Common myeloid progenitor, CD34-positive (primary cell): ENCODE data around the gene ADAMTS3.
"Not testable (repeated sequence)": the region's sequence is repeated elsewhere in the genome, so short reads cannot be mapped to it uniquely, and the experiment has no call there.

Source experiments
- CTCF ChIA-PET: fragments of 350-600 bp; sonication (Branson Sonifier 250); formaldehyde crosslinking; loops from one replicate; lab custom pipeline; 2021; ENCODE audit warnings: antibody characterized with exemption; lab: Charles Lee
- POLR2A ChIA-PET: fragments of 350-600 bp; sonication (Branson Sonifier 250); formaldehyde crosslinking; loops from one replicate; lab custom pipeline; 2021; ENCODE audit warnings: antibody characterized with exemption; lab: Charles Lee
- DNase-seq, 3 donors: peaks; one replicate each; pipeline versions ENCODE4 v3.0.0 to v3.0.0-alpha.2; 2013
- H3K27ac ChIP-seq, 2 experiments: 1 replicate in 1 of 2; 2 replicates in 1 of 2; pipeline ENCODE4 v1.7.0; 2013; ENCODE audit warnings: inconsistent platforms in 2 of 2, low read length in 2 of 2, mild to moderate bottlenecking in 2 of 2, low read depth in 1 of 2, moderate library complexity in 1 of 2; ENCODE audit not compliant: severe bottlenecking in 2 of 2, insufficient read depth in 1 of 2, poor library complexity in 1 of 2
- H3K27me3 ChIP-seq, 5 experiments: replicated peaks in 2 of 5; 1 replicate in 3 of 5; 2 replicates in 2 of 5; pipeline versions ENCODE4 v1.6.1 to v1.7.0; 2013; ENCODE audit warnings: low read length in 4 of 5, mild to moderate bottlenecking in 2 of 5, moderate library complexity in 2 of 5, inconsistent platforms in 1 of 5; ENCODE audit not compliant: insufficient read depth in 5 of 5, control insufficient read depth in 4 of 5
- H3K36me3 ChIP-seq, 4 experiments: 1 replicate in 2 of 4; 2 replicates in 2 of 4; pipeline versions ENCODE4 v1.6.1 to v1.7.0; 2013; ENCODE audit warnings: low read length in 3 of 4, control low read depth in 1 of 4, mild to moderate bottlenecking in 1 of 4; ENCODE audit not compliant: control insufficient read depth in 4 of 4, insufficient read depth in 4 of 4
- H3K4me1 ChIP-seq, 4 experiments: 1 replicate in 3 of 4; 2 replicates in 1 of 4; pipeline versions ENCODE4 v1.6.1 to v1.7.1; 2013; ENCODE audit warnings: low read length in 3 of 4, mild to moderate bottlenecking in 3 of 4, control low read depth in 1 of 4, inconsistent platforms in 1 of 4, moderate library complexity in 1 of 4; ENCODE audit not compliant: control insufficient read depth in 4 of 4, insufficient read depth in 4 of 4; ENCODE audit errors: control extremely low read depth in 1 of 4
- H3K4me3 ChIP-seq, 7 experiments: 1 replicate in 4 of 7; 2 replicates in 3 of 7; pipeline versions ENCODE4 v1.5.1 to v1.7.0; 2013; ENCODE audit warnings: mild to moderate bottlenecking in 7 of 7, low read length in 6 of 7, moderate library complexity in 6 of 7, inconsistent platforms in 2 of 7, low read depth in 2 of 7, control low read depth in 1 of 7; ENCODE audit not compliant: insufficient read depth in 4 of 7, control insufficient read depth in 1 of 7; ENCODE audit errors: extremely low read depth in 1 of 7
- H3K9me3 ChIP-seq, 5 experiments: 1 replicate in 4 of 5; 2 replicates in 1 of 5; pipeline versions ENCODE4 v1.6.1 to v1.7.1; 2013; ENCODE audit warnings: low read length in 4 of 5, mild to moderate bottlenecking in 2 of 5, inconsistent platforms in 1 of 5, low read depth in 1 of 5, moderate library complexity in 1 of 5; ENCODE audit not compliant: control insufficient read depth in 4 of 5, insufficient read depth in 2 of 5; ENCODE audit errors: control extremely low read depth in 1 of 5
- WGBS: methylation state at CpG from one replicate; pipeline ENCODE4 v1.1.5; 2013; ENCODE audit not compliant: insufficient coverage; 5-methylcytosine and 5-hydroxymethylcytosine counted together

ADAMTS3 gene

DNA sequence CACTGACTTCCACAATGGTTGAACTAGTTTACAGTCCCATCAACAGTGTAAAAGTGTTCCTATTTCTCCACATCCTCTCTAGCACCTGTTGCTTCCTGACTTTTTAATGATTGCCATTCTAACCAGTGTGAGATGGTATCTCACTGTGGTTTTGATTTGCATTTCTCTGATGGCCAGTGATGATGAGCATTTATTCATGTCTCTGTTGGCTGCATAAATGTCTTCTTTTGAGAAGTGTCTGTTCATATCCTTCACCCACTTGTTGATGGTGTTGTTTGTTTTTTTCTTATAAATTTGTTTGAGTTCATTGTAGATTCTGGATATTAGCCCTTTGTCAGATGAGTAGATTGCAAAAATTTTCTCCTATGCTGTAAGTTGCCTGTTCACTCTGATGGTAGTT, 143.1 kb downstream of the ADAMTS3 start:
- H3K36me3 ChIP-seq, H3K9me3 ChIP-seq, DNase-seq, H3K4me1 ChIP-seq, CTCF ChIA-PET, POLR2A ChIA-PET, H3K4me3 ChIP-seq, H3K27ac ChIP-seq, H3K27me3 ChIP-seq: not testable (repeated sequence)

DNA sequence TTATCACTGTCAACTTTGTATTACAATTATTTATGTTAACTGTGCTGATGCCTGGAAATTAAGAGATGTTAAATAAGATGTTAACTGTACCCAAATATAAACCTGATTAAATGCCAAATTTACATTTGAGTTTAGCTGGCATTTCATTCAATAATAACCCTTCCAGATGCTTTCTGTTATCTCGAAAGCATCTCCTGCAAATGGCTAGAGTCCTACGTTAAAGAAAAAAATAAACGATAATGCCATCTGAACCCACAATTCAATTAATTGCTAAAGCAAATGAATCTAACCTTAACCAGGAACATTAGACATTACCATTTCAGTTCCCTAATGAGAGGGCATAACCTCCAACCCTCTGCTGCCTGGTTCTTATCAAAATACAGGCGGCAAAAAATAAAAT, 145.0 kb downstream of the ADAMTS3 start:
- no peak for DNase-seq
- 50% methylated on average over 2 of the region's 4 CpGs for WGBS
- CTCF ChIA-PET: no interaction called here

GRCh38 chr4:72422416-72422815, 146.6 kb downstream of the ADAMTS3 start:
- Histone ChIP-seq H3K27me3 (no peaks in the 10 kb centered on the region), H3K27ac (no peak overlapping the region), H3K36me3 (no peaks in the 10 kb centered on the region), H3K4me3 (no peak overlapping the region), H3K4me1 (peaks cover 0 to 5% (median 1%) of the 10 kb centered on the region in 4 experiments), H3K9me3 (no peaks in the 10 kb centered on the region)
- ChIA-PET POLR2A (no interaction called here), CTCF (no interaction called here)
- no CpG with 5 or more reads among the region's 2 CpGs for WGBS
- no peak for DNase-seq

More for the DNA sequence above, 145.0 kb downstream of the ADAMTS3 start:
- no peak overlapping the region for H3K4me3 ChIP-seq
- no peaks in the 10 kb centered on the region for H3K36me3 ChIP-seq
- H3K27ac ChIP-seq: no peak overlapping the region
- H3K27me3 ChIP-seq: no peaks in the 10 kb centered on the region
- no peaks in the 10 kb centered on the region for H3K4me1 ChIP-seq
- H3K9me3 ChIP-seq: no peaks in the 10 kb centered on the region
- POLR2A ChIA-PET: no interaction called here

DNA sequence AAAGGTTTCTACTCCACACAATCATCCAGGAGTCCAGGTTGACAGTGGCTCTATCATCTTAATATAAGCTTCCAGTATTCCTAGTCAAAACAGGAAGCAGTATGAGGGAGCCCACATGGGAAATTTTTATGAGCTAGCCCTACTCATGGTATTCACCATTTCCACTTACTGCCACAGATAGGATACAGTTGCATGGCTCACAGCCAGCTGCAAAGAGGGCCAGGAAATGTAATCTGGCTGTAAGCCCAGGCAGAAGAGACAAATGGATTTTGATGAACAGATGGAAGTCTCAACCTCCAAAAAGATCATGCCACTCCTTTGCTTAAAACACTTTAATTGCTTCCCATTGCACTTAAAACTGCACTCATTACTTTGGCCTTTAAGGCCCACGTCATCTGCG, 150.6 kb downstream of the ADAMTS3 start:
- POLR2A ChIA-PET: no interaction called here
- DNase-seq: peak in 2 of 3 donors; percentile 9 to 22
- Histone ChIP-seq H3K4me3 (no peak overlapping the region), H3K27ac (no peak overlapping the region), H3K36me3 (no peaks in the 10 kb centered on the region), H3K4me1 (peaks cover 0 to 5% (median 1%) of the 10 kb centered on the region in 4 experiments), H3K9me3 (no peaks in the 10 kb centered on the region), H3K27me3 (no peaks in the 10 kb centered on the region)
- 88% methylated on average over 2 of the region's 2 CpGs for WGBS
- CTCF ChIA-PET: interaction anchor here (0.9 kb wide), 1 partner anchor 77 kb away, joined by 3 read pairs; no protein-coding TSS in a partner anchor

GRCh38 chr4:72410158-72410557, 158.9 kb downstream of the ADAMTS3 start:
- Histone ChIP-seq H3K9me3 (no peaks in the 10 kb centered on the region), H3K27ac (no peak overlapping the region), H3K4me3 (no peak overlapping the region), H3K36me3 (no peaks in the 10 kb centered on the region), H3K4me1 (no peaks in the 10 kb centered on the region), H3K27me3 (no peaks in the 10 kb centered on the region)
- WGBS: 100% methylated on average over 1 of the region's 3 CpGs
- DNase-seq: no peak
- POLR2A ChIA-PET: no interaction called here
- CTCF ChIA-PET: interaction anchor here (0.6 kb wide), 1 partner anchor 18 kb away, joined by 3 read pairs; no protein-coding TSS in a partner anchor

GRCh38 chr4:72408568-72408967, 160.5 kb downstream of the ADAMTS3 start:
- POLR2A ChIA-PET: no interaction called here
- H3K4me1 ChIP-seq: no peaks in the 10 kb centered on the region
- H3K27me3 ChIP-seq: no peaks in the 10 kb centered on the region
- H3K9me3 ChIP-seq: no peaks in the 10 kb centered on the region
- H3K27ac ChIP-seq: no peak overlapping the region
- CTCF ChIA-PET: no interaction called here
- no peaks in the 10 kb centered on the region for H3K36me3 ChIP-seq
- H3K4me3 ChIP-seq: no peak overlapping the region
- no peak for DNase-seq
- WGBS: no CpG with 5 or more reads among the region's 4 CpGs

DNA sequence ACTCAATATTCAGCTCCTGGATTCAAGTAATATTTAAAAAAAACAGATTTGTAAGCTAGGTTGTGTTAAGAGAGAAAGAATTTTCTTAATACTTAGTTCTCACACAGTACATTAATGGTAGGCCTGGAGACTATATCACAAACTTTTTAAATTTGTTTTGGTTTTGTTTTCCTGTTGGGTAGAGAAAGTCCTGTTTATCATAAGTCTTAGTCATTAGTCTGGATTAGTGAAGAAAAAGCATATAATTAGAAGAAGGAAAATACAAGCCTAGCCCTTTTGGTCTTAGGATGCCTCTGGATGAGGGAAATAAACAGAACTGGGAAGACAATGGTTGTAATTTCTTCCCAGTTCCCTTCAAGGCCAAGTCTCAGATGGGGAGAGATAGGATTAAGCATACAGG, 163.6 kb downstream of the ADAMTS3 start:
- POLR2A ChIA-PET: no interaction called here
- CTCF ChIA-PET: no interaction called here
- H3K27ac ChIP-seq: no peak overlapping the region

More for the DNA sequence above, 163.6 kb downstream of the ADAMTS3 start:
- no peak overlapping the region for H3K4me3 ChIP-seq
- H3K27me3 ChIP-seq: no peaks in the 10 kb centered on the region
- no peaks in the 10 kb centered on the region for H3K9me3 ChIP-seq
- no peak for DNase-seq
- no peaks in the 10 kb centered on the region for H3K36me3 ChIP-seq
- no peaks in the 10 kb centered on the region for H3K4me1 ChIP-seq
